HG03558 (cell line): ENCODE data around the gene KDR.

Experiments
- ATAC-seq: cut with Tn5 transposase; IDR thresholded peaks from one replicate; pipeline ENCODE4 v1.9.1; 2021; ENCODE audit warnings: moderate number of reproducible peaks; ENCODE audit not compliant: unreplicated experiment; ENCODE audit errors: extremely low read depth

The KDR gene

GRCh38 chr4:55032788-55033187, 92.6 kb downstream of the KDR start:
- ATAC-seq: no peak

GRCh38 chr4:55032179-55032578, 93.2 kb downstream of the KDR start:
- ATAC-seq: no peak

- ATAC-seq: no peak
Observed at GRCh38 chr4:55031158-55031557, 94.2 kb downstream of the KDR start.

GRCh38 chr4:55030589-55030988, 94.8 kb downstream of the KDR start:
- ATAC-seq: no peak

DNA sequence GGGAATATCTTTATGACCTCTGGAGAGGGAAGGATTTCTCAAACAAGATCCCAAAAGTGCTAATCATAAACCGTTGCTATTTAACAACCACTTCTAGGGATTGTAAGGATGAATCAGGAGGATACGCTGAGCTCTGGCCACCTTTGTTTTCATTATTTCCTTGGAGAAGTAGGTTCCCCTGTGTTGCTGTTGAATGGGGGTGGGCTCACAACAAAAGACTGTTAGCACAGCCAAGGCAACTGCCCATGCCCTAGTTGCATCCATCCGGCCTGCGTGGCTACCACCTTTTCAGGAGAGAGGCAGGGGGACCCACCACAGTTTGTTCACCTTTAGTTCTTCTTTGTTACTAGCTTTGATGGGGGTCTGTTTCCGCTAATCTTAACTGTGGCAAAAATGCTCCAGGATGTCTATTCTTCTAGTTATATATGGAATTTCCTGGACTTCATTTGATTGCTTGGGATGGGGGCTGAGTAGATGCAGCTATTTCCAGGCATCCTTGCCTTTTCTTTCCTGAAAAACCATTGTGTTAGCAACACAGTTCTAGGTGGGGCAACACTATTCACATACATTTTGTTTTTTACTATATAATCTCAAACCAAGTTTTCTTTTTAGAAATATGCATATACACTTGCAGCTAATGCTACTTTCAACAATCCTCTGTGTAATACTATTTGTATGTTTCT, 95.4 kb downstream of the KDR start:
- no peak for ATAC-seq

- ATAC-seq: no peak
Observed at GRCh38 chr4:55029321-55029720, 96.1 kb downstream of the KDR start.
